Right atrium auricular region (tissue), 2 donors: ENCODE data around the gene SH2D1B. TPM values are rescaled to one million over a fixed set of nuclear protein-coding genes. Genes with fewer than 3 reads are reported as not detected.

Experiments
- DNase-seq: peaks from one replicate; pipeline ENCODE4 v3.0.0-alpha.2; 2019; ENCODE audit warnings: low spot score
- H3K27ac ChIP-seq, 2 donors: fragments of 200-600 bp; sonication (generic); 1 replicate in 1 of 2; 2 replicates in 1 of 2; pipeline ENCODE4 v1.5.1; 2016 to 2019
- H3K27me3 ChIP-seq, 2 donors: fragments of 200-600 bp; sonication (generic); one replicate each; pipeline versions ENCODE4 v1.5.1 to v1.6.0; 2017 to 2019
- H3K36me3 ChIP-seq: fragments of 200-600 bp; sonication (generic); one replicate; pipeline ENCODE4 v1.5.1; 2016
- H3K4me1 ChIP-seq, 2 donors: fragments of 200-600 bp; sonication (generic); one replicate each; pipeline versions ENCODE4 v1.5.1 to v1.6.0; 2017 to 2019
- H3K4me3 ChIP-seq, 2 donors: fragments of 200-600 bp; sonication (generic); 1 replicate in 1 of 2; 2 replicates in 1 of 2; pipeline ENCODE4 v1.5.1; 2017 to 2019; ENCODE audit warnings: mild to moderate bottlenecking in 1 of 2, moderate library complexity in 1 of 2
- H3K9me3 ChIP-seq, 2 donors: fragments of 200-600 bp; sonication (generic); one replicate each; pipeline ENCODE4 v1.5.1; 2019
- CTCF ChIP-seq, 2 donors: fragments of 200-600 bp; sonication (generic); IDR thresholded peaks; one replicate each; pipeline ENCODE4 v1.5.1; 2019; ENCODE audit warnings: antibody characterized with exemption in 2 of 2
- total RNA-seq, 2 donors: library from RNA; depleted of rRNA; stranded (reverse); fragments of >200 nt; gene quantifications; one replicate each; pipeline ENCODE4 v1.1.0, GENCODE V29; 2016

The SH2D1B gene
- total RNA-seq, 2 donors from 2014 or later: 0.16 TPM; not detected in 1

- Histone ChIP-seq H3K27me3 (no peaks in the 10 kb centered on the region), H3K9me3 (no peaks in the 10 kb centered on the region), H3K4me1 (no peaks in the 10 kb centered on the region), H3K27ac (no peak overlapping the region), H3K36me3 (no peaks in the 10 kb centered on the region), H3K4me3 (no peak overlapping the region)
- no peak for DNase-seq
- TF ChIP-seq CTCF (IDR thresholded peaks at IDR 0.05): no peak
These were observed 26.7 kb downstream of the SH2D1B start for GRCh38 chr1:162385280-162385623.

- Histone ChIP-seq H3K9me3 (no peaks in the 10 kb centered on the region), H3K36me3 (no peaks in the 10 kb centered on the region), H3K4me3 (no peak overlapping the region), H3K27me3 (no peaks in the 10 kb centered on the region), H3K4me1 (no peaks in the 10 kb centered on the region), H3K27ac (no peak overlapping the region)
- TF ChIP-seq CTCF (IDR thresholded peaks at IDR 0.05): no peak
- no peak for DNase-seq
These were observed 27.2 kb downstream of the SH2D1B start for GRCh38 chr1:162384601-162385279.

- Histone ChIP-seq H3K27me3 (no peaks in the 10 kb centered on the region), H3K27ac (no peak overlapping the region), H3K4me1 (no peaks in the 10 kb centered on the region), H3K36me3 (no peaks in the 10 kb centered on the region), H3K4me3 (no peak overlapping the region), H3K9me3 (no peaks in the 10 kb centered on the region)
- no peak for TF ChIP-seq CTCF (IDR thresholded peaks at IDR 0.05)
- DNase-seq: no peak
These were observed 27.8 kb downstream of the SH2D1B start for GRCh38 chr1:162384116-162384515.

- Histone ChIP-seq H3K27ac (no peak overlapping the region), H3K36me3 (no peaks in the 10 kb centered on the region), H3K9me3 (no peaks in the 10 kb centered on the region), H3K4me1 (no peaks in the 10 kb centered on the region), H3K4me3 (no peak overlapping the region), H3K27me3 (no peaks in the 10 kb centered on the region)
- no peak for TF ChIP-seq CTCF (IDR thresholded peaks at IDR 0.05)
- DNase-seq: no peak
These were observed 28.4 kb downstream of the SH2D1B start for GRCh38 chr1:162383516-162383915.

- Histone ChIP-seq H3K36me3 (no peaks in the 10 kb centered on the region), H3K9me3 (no peaks in the 10 kb centered on the region), H3K4me1 (no peaks in the 10 kb centered on the region), H3K27me3 (no peaks in the 10 kb centered on the region), H3K4me3 (no peak overlapping the region), H3K27ac (no peak overlapping the region)
- TF ChIP-seq CTCF (IDR thresholded peaks at IDR 0.05): no peak
- no peak for DNase-seq
These were observed 28.8 kb downstream of the SH2D1B start for GRCh38 chr1:162383091-162383490.
